ENCODE data around the gene DCPS.

Gene DCPS

GRCh38 chr11:126265811-126266210 lies 38.0 kb upstream of the DCPS start:
- no peak overlapping the region for H3K27ac ChIP-seq (ENCODE audit: low read depth, low read length)
- H4K91ac ChIP-seq (ENCODE audit: low read depth, low read length), result no peak overlapping the region
- H3K4ac ChIP-seq (ENCODE audit: low read depth, low read length), result no peak overlapping the region
- no peak overlapping the region for H2AK5ac ChIP-seq (ENCODE audit: low read length)
- H3K9me3 ChIP-seq (ENCODE audit: insufficient read depth, low read depth, low read length), result no peaks in the 10 kb centered on the region
- no peak overlapping the region for H3K23ac ChIP-seq (ENCODE audit: low read length)
- H3K27me3 ChIP-seq (ENCODE audit: insufficient read depth, low read length), result no peaks in the 10 kb centered on the region
- H2BK12ac ChIP-seq (ENCODE audit: low read length), result no peak overlapping the region
- DNase-seq, result peak; percentile 79 to 88
- no peak overlapping the region for H3K9ac ChIP-seq (ENCODE audit: low read length)
- peaks cover 7% of the 10 kb centered on the region for H3K79me1 ChIP-seq (ENCODE audit: low read length)
- no peak overlapping the region for H4K12ac ChIP-seq (ENCODE audit: low read depth, low read length)
- peaks cover 9% of the 10 kb centered on the region in 2 experiments for H3K4me1 ChIP-seq (ENCODE audit: control insufficient read depth in 1 of 2, insufficient read depth in 2 of 2, low read length in 2 of 2)
- H2AFZ ChIP-seq (ENCODE audit: insufficient read depth, low read length, poor library complexity), result no peak overlapping the region
- peaks cover 40 to 55% of the 10 kb centered on the region in 2 experiments for H3K36me3 ChIP-seq (ENCODE audit: control insufficient read depth in 1 of 2, insufficient read depth in 2 of 2, low read length in 2 of 2)
- no peak overlapping the region for H2BK120ac ChIP-seq (ENCODE audit: insufficient read depth, low read length, poor library complexity)
- H2BK5ac ChIP-seq (ENCODE audit: low read depth, low read length, poor library complexity), result no peak overlapping the region
- H3K18ac ChIP-seq (ENCODE audit: low read length), result no peak overlapping the region
- no CpG with 5 or more reads among the region's 8 CpGs for WGBS (ENCODE audit: extremely low coverage, insufficient coverage, insufficient read length)
- H3K14ac ChIP-seq (ENCODE audit: low read length), result no peak overlapping the region
- H4K8ac ChIP-seq (ENCODE audit: low read depth, low read length), result no peak overlapping the region
- H3K4me3 ChIP-seq (ENCODE audit: low read depth, low read length), result no peak overlapping the region
- H3K79me2 ChIP-seq (ENCODE audit: control insufficient read depth, insufficient read depth, low read length, poor library complexity), result peaks cover 12% of the 10 kb centered on the region
- no peak overlapping the region for H3K4me2 ChIP-seq (ENCODE audit: low read length)

- Histone ChIP-seq H3K79me1 (ENCODE audit: low read length) (peaks cover 7% of the 10 kb centered on the region), H4K12ac (ENCODE audit: low read depth, low read length) (no peak overlapping the region), H3K27ac (ENCODE audit: low read depth, low read length) (no peak overlapping the region), H3K79me2 (ENCODE audit: control insufficient read depth, insufficient read depth, low read length, poor library complexity) (peaks cover 12% of the 10 kb centered on the region), H3K27me3 (ENCODE audit: insufficient read depth, low read length) (no peaks in the 10 kb centered on the region), H2AFZ (ENCODE audit: insufficient read depth, low read length, poor library complexity) (no peak overlapping the region), H3K4me1 (ENCODE audit: control insufficient read depth in 1 of 2, insufficient read depth in 2 of 2, low read length in 2 of 2) (peaks cover 9% of the 10 kb centered on the region in 2 experiments), H3K4me3 (ENCODE audit: low read depth, low read length) (peak overlapping the region; percentile 98), H4K91ac (ENCODE audit: low read depth, low read length) (no peak overlapping the region), H2BK5ac (ENCODE audit: low read depth, low read length, poor library complexity) (no peak overlapping the region), H3K4me2 (ENCODE audit: low read length) (peak overlapping the region; percentile 86), H3K9me3 (ENCODE audit: insufficient read depth, low read depth, low read length) (no peaks in the 10 kb centered on the region), H3K4ac (ENCODE audit: low read depth, low read length) (peak overlapping the region; percentile 87), H2BK12ac (ENCODE audit: low read length) (no peak overlapping the region), H3K36me3 (ENCODE audit: control insufficient read depth in 1 of 2, insufficient read depth in 2 of 2, low read length in 2 of 2) (peaks cover 37 to 57% of the 10 kb centered on the region in 2 experiments), H3K14ac (ENCODE audit: low read length) (peak overlapping the region; percentile 7), H3K18ac (ENCODE audit: low read length) (no peak overlapping the region), H4K8ac (ENCODE audit: low read depth, low read length) (peak overlapping the region; percentile 50), H2AK5ac (ENCODE audit: low read length) (peak overlapping the region; percentile 2), H3K9ac (ENCODE audit: low read length) (peak overlapping the region; percentile 99), H2BK120ac (ENCODE audit: insufficient read depth, low read length, poor library complexity) (no peak overlapping the region), H3K23ac (ENCODE audit: low read length) (no peak overlapping the region)
- DNase-seq, result no peak
- no CpG with 5 or more reads among the region's 6 CpGs for WGBS (ENCODE audit: extremely low coverage, insufficient coverage, insufficient read length)
Observed at GRCh38 chr11:126267650-126268049, 36.2 kb upstream of the DCPS start.

- Histone ChIP-seq H3K79me2 (ENCODE audit: control insufficient read depth, insufficient read depth, low read length, poor library complexity) (peaks cover 12% of the 10 kb centered on the region), H3K79me1 (ENCODE audit: low read length) (peaks cover 7% of the 10 kb centered on the region), H3K27ac (ENCODE audit: low read depth, low read length) (peak overlapping the region; percentile 94), H2AK5ac (ENCODE audit: low read length) (peak overlapping the region; percentile 78), H3K9me3 (ENCODE audit: insufficient read depth, low read depth, low read length) (no peaks in the 10 kb centered on the region), H3K9ac (ENCODE audit: low read length) (peak overlapping the region; percentile 99), H3K14ac (ENCODE audit: low read length) (peak overlapping the region; percentile 98), H2BK12ac (ENCODE audit: low read length) (no peak overlapping the region), H3K36me3 (ENCODE audit: control insufficient read depth in 1 of 2, insufficient read depth in 2 of 2, low read length in 2 of 2) (peaks cover 38 to 58% of the 10 kb centered on the region in 2 experiments), H2BK5ac (ENCODE audit: low read depth, low read length, poor library complexity) (peak overlapping the region; percentile 97), H3K27me3 (ENCODE audit: insufficient read depth, low read length) (no peaks in the 10 kb centered on the region), H3K23ac (ENCODE audit: low read length) (no peak overlapping the region), H4K8ac (ENCODE audit: low read depth, low read length) (peak overlapping the region; percentile 99), H3K18ac (ENCODE audit: low read length) (peak overlapping the region; percentile 98), H3K4me2 (ENCODE audit: low read length) (peak overlapping the region; percentile 86), H2BK120ac (ENCODE audit: insufficient read depth, low read length, poor library complexity) (peak overlapping the region; percentile 78), H4K12ac (ENCODE audit: low read depth, low read length) (peak overlapping the region; percentile 100), H4K91ac (ENCODE audit: low read depth, low read length) (peak overlapping the region; percentile 92), H3K4me3 (ENCODE audit: low read depth, low read length) (peak overlapping the region; percentile 98), H2AFZ (ENCODE audit: insufficient read depth, low read length, poor library complexity) (peak overlapping the region; percentile 74), H3K4ac (ENCODE audit: low read depth, low read length) (peak overlapping the region; percentile 90), H3K4me1 (ENCODE audit: control insufficient read depth in 1 of 2, insufficient read depth in 2 of 2, low read length in 2 of 2) (peaks cover 9% of the 10 kb centered on the region in 2 experiments)
- WGBS (ENCODE audit: extremely low coverage, insufficient coverage, insufficient read length), result no CpG with 5 or more reads among the region's 23 CpGs
- DNase-seq, result no peak
Observed at GRCh38 chr11:126268361-126268707, 35.5 kb upstream of the DCPS start.

- Histone ChIP-seq H3K23ac (ENCODE audit: low read length) (no peak within 1 kb of the TSS), H4K91ac (ENCODE audit: low read depth, low read length) (peak within 1 kb of the TSS; percentile 92), H3K4me1 (ENCODE audit: control insufficient read depth in 1 of 2, insufficient read depth in 2 of 2, low read length in 2 of 2) (peaks cover 9% of the 10 kb centered on the region in 2 experiments), H3K27ac (ENCODE audit: low read depth, low read length) (peak within 1 kb of the TSS; percentile 94), H3K79me1 (ENCODE audit: low read length) (peaks cover 7% of the 10 kb centered on the region), H3K14ac (ENCODE audit: low read length) (peak within 1 kb of the TSS; percentile 98), H2BK12ac (ENCODE audit: low read length) (no peak within 1 kb of the TSS), H3K36me3 (ENCODE audit: control insufficient read depth in 1 of 2, insufficient read depth in 2 of 2, low read length in 2 of 2) (peaks cover 34 to 57% of the 10 kb centered on the region in 2 experiments), H3K4me3 (ENCODE audit: low read depth, low read length) (peak within 1 kb of the TSS; percentile 98), H2AK5ac (ENCODE audit: low read length) (peak within 1 kb of the TSS; percentile 97), H4K12ac (ENCODE audit: low read depth, low read length) (peak within 1 kb of the TSS; percentile 100), H4K8ac (ENCODE audit: low read depth, low read length) (peak within 1 kb of the TSS; percentile 99), H3K9me3 (ENCODE audit: insufficient read depth, low read depth, low read length) (no peaks in the 10 kb centered on the region), H3K79me2 (ENCODE audit: control insufficient read depth, insufficient read depth, low read length, poor library complexity) (peaks cover 12% of the 10 kb centered on the region), H3K27me3 (ENCODE audit: insufficient read depth, low read length) (no peaks in the 10 kb centered on the region), H3K9ac (ENCODE audit: low read length) (peak within 1 kb of the TSS; percentile 99), H3K4ac (ENCODE audit: low read depth, low read length) (peak within 1 kb of the TSS; percentile 97), H2BK120ac (ENCODE audit: insufficient read depth, low read length, poor library complexity) (peak within 1 kb of the TSS; percentile 78), H3K18ac (ENCODE audit: low read length) (peak within 1 kb of the TSS; percentile 98), H2AFZ (ENCODE audit: insufficient read depth, low read length, poor library complexity) (peak within 1 kb of the TSS; percentile 89), H2BK5ac (ENCODE audit: low read depth, low read length, poor library complexity) (peak within 1 kb of the TSS; percentile 97), H3K4me2 (ENCODE audit: low read length) (peak within 1 kb of the TSS; percentile 90)
- peak; percentile 99 for DNase-seq
- WGBS (ENCODE audit: extremely low coverage, insufficient coverage, insufficient read length), result no CpG with 5 or more reads among the region's 64 CpGs
Observed at GRCh38 chr11:126268708-126269579, 34.9 kb upstream of the DCPS start, which contains the start of the genes FOXRED1 and SRPRA. TSS of gene FOXRED1 (plus strand) at chr11:126269154. CDS start at chr11:126269207, 53 bp downstream. TSS of gene SRPRA (minus strand) at chr11:126268895. CDS start at chr11:126268804, 91 bp downstream.
